Glomerular visceral epithelial cell (primary cell): ENCODE results near the gene PSMC5.
"Not testable (repeated sequence)": the region's sequence is repeated elsewhere in the genome, so short reads cannot be mapped to it uniquely, and the experiment has no call there.

ENCODE experiments used
- DNase-seq: peaks from one replicate; pipeline ENCODE4 v3.0.0-alpha.2; 2016; ENCODE audit errors: extremely low spot score

The PSMC5 gene

GRCh38 chr17:63838631-63839171 is 11.5 kb downstream of the PSMC5 start:
- no peak for DNase-seq

GRCh38 chr17:63840591-63841349 is 13.5 kb downstream of the PSMC5 start:
- no peak for DNase-seq

- DNase-seq = peak; percentile 35
Observed at GRCh38 chr17:63841350-63842172, 14.3 kb downstream of the PSMC5 start.

GRCh38 chr17:63842173-63842539 is 14.9 kb downstream of the PSMC5 start:
- DNase-seq = no peak

GRCh38 chr17:63842540-63843386 is 15.5 kb downstream of the PSMC5 start, which contains the start of gene SMARCD2:
Gene SMARCD2 (minus strand): TSS chr17:63842685. CDS start chr17:63842674, 11 bp downstream.
- peak; percentile 99 for DNase-seq

- DNase-seq = peak; percentile 80
Observed at GRCh38 chr17:63843387-63843888, 16.2 kb downstream of the PSMC5 start.

GRCh38 chr17:63843910-63844677 is 16.9 kb downstream of the PSMC5 start:
- DNase-seq = no peak

GRCh38 chr17:63845509-63845908 is 18.3 kb downstream of the PSMC5 start:
- no peak for DNase-seq

- no peak for DNase-seq
Observed at GRCh38 chr17:63847525-63848249, 20.5 kb downstream of the PSMC5 start.

- DNase-seq = peak; percentile 82
Observed at GRCh38 chr17:63848834-63849689, 21.8 kb downstream of the PSMC5 start.

- no peak for DNase-seq
Observed at GRCh38 chr17:63850401-63850800, 23.2 kb downstream of the PSMC5 start.

- DNase-seq = no peak
Observed at GRCh38 chr17:63853260-63853659, 26.0 kb downstream of the PSMC5 start.

GRCh38 chr17:63854709-63855108 is 27.5 kb downstream of the PSMC5 start:
- no peak for DNase-seq

- DNase-seq = no peak
Observed at GRCh38 chr17:63855185-63855584, 28.0 kb downstream of the PSMC5 start.

- not testable (repeated sequence) for DNase-seq
Observed at GRCh38 chr17:63856425-63856824, 29.2 kb downstream of the PSMC5 start.

- no peak for DNase-seq
Observed at GRCh38 chr17:63859257-63859656, 32.0 kb downstream of the PSMC5 start.

- DNase-seq = not testable (repeated sequence)
Observed at GRCh38 chr17:63866625-63867024, 39.4 kb downstream of the PSMC5 start.

- not testable (repeated sequence) for DNase-seq
Observed at GRCh38 chr17:63869491-63870291, 42.5 kb downstream of the PSMC5 start.
